Epidermal melanocyte (primary cell): Measurements from ENCODE around the gene KRT7.
"Not testable (repeated sequence)": the region's sequence is repeated elsewhere in the genome, so short reads cannot be mapped to it uniquely, and the experiment has no call there.

Source experiments
- DNase-seq: peaks from one replicate; pipeline ENCODE4 v3.0.0; 2011; ENCODE audit warnings: low spot score; ENCODE audit not compliant: insufficient read length

Gene KRT7

DNA sequence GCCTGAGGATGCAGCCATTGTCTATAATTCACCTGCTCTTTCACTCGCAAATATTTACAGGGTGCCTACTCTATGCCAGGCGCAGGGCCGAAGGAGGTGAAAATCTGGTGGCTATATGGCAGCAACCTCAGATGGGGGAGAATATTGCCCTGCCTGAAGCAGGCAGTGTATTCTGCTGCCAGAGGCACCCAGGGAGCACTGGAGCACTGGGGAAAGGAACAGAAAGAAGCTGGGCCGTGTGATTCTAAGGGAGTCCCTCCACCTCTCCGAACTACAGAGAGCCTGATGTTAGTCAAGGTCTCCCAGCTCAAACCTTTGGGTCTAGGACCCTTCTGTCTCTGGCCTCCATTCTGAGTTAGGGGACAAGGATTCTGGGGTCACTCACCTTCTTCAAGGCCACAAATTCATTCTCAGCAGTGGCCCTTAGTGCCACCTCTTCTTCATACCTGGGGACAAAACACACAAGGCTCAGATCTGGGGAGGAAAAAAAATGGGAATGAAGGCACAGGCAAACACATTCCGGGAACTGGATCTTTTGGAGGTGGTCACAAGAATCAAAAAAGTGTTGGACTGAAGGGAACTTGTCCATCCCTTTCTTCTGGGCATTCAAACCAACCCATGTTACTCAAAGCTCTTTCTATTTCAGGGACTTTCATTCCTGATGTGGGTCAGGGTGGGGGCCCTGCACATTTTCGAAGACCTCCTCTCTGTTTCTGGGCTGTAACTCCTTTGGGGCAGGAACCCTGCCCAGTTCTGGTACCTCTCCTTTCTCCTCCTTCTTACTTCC, 22.1 kb downstream of the KRT7 start:
- no peak for DNase-seq

GRCh38 chr12:52255926-52256583, 23.0 kb downstream of the KRT7 start:
- no peak for DNase-seq

DNA sequence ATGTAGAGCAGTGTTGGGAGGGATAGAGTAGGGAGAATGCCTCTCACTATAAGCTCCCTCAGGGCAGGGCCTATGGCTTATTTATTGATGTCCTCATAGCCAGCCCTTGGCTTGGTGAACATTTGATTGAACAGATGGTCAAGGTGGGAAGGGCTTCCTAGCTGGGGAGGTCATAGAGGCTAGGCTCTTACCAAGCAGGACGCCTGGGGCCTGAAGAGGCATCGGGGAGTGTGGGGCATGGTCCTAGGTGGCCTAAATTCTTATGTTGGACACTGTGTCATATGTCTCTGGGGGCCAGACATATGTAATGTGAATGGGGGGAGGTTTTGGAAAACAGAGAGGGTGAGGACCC, 23.5 kb downstream of the KRT7 start:
- DNase-seq, result no peak

GRCh38 chr12:52257074-52257551, 24.1 kb downstream of the KRT7 start:
- no peak for DNase-seq

GRCh38 chr12:52257922-52258321, 24.9 kb downstream of the KRT7 start:
- not testable (repeated sequence) for DNase-seq

DNA sequence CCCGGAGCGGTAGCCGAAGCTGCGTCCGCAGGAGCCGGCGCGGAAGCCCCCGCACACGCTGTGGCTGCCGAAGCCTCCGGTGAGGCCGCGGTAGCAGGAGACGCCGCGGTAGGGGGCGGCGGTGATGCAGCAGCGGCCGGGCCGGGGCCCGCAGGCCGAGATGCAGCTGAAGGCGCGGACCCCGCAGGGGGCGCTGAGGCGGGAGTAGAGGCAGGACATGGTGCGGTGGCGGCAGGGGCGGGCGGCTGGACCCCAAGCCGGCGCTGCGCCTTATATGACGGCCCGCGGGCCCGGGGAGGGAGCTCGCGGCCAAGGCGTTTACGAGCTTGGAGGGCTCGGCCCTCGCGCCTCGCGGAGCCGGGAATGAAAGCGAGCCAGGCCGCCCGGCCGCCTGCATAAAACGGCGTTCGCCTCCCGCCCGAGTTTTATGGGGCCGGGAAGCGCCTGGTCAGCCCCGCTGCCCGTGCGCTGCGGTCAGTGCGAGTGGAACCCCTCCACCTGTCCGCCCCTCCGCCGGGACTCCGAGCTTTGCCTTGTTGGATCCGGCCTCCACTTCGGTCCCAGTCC, 25.4 kb downstream of the KRT7 start:
- no peak for DNase-seq

- DNase-seq, result no peak
Measured at GRCh38 chr12:52259657-52260243, 26.7 kb downstream of the KRT7 start.

DNA sequence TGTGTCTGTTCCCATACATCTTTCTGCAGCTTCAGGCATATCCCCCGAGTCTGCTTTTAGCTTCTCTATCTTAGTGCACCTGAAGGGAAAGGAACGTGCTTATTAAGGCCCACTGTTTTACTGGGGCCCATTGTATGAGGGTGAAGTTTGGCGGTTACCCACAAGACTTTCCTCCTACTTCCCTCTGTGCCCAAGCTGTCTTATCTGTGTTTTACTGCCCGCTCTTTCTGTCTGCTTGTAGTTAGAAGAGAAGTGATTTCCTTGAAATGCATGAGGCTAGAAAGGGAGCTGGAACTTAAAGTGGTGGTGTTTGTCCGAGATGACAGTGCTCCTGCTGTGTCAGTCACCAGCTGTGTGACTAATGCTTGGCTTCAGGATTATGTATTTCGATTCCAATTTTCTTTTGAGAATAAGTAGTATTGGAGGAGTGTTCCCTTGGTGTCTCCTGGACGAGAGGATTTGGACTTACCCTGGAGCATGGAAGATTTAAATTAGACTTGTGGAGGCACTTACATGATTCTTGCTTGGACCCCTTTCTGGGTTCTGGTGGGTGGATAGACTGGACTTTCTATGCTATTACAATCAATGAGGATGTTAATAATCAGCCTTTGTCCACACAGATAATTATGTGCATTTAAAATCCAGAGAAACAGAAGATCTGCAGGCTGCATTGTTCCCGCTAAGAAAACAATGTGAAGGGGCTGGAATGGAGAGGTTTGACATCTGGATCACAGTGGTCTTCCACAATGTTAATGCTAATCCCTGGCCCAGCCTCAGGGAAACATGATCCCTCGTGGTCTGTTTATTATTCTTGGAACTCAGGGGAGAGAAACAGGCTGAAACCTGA, 27.5 kb downstream of the KRT7 start:
- no peak for DNase-seq

DNA sequence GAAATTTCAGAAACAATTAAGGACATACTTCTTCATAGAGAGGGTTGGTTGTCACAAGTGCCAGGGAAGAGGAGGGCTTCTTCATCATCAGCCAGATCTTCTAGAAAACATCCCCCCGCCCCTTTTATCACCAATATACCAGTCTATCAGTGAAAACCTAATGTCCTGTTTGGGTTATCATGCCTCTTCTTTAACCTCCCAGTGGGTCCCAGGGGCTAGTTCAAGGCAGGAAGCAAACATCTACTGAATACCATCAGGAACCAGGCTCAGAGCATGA, 28.1 kb downstream of the KRT7 start:
- DNase-seq, result no peak

GRCh38 chr12:52262286-52262685, 29.2 kb downstream of the KRT7 start:
- DNase-seq, result no peak

- DNase-seq, result no peak
Measured at GRCh38 chr12:52263761-52264434, 30.9 kb downstream of the KRT7 start.

GRCh38 chr12:52264435-52264825, 31.4 kb downstream of the KRT7 start:
- no peak for DNase-seq

- DNase-seq, result no peak
Measured at GRCh38 chr12:52266514-52266913, 33.5 kb downstream of the KRT7 start.

GRCh38 chr12:52267266-52267665, 34.2 kb downstream of the KRT7 start:
- DNase-seq, result no peak

- no peak for DNase-seq
Measured at GRCh38 chr12:52267699-52268098, 34.7 kb downstream of the KRT7 start.

DNA sequence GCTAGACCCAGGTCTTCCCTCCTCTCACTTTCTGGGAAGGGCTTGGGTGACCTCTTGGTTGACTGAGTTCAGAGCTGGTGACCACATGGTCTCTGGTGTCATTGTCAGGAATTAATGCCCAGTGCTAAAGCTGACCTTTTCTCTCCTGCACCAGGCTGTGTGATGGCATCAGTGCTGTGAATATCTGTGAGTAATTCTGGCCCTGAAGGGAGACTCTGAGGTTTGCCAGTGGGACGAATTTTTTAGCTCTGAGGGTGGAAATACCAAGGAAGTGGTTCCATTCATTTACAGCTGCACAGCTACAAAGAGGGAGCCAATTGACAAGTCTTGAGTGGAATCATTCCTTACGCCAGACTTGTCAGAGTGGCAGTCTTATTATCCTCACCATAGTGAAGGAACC, 35.2 kb downstream of the KRT7 start:
- DNase-seq, result no peak

DNA sequence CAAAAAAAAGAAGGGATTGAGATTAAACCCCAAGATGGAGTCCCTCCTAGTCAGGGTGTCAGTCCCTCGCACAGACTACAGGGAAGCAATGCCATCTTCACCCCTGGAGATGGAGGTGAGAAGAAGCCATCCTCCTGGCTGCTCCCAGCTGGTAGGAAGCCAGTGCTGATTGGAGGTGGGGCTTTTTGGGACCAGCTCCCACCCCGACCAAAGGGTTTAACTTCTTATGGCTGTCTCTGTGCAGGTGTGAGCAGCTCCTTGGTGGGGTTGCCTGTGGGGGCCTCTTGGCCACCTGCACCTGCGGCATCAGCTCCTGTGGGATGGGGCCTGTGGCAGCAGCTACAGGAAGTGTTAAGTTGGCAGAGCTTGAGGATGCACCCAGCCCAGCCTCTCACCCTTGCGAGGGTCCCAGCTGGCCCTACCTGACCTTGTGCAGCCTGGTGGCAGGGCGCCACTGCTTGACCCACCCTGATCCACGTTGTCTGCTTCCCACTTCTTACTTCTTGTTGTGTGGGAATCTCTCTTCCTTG, 37.6 kb downstream of the KRT7 start:
- no peak for DNase-seq

DNA sequence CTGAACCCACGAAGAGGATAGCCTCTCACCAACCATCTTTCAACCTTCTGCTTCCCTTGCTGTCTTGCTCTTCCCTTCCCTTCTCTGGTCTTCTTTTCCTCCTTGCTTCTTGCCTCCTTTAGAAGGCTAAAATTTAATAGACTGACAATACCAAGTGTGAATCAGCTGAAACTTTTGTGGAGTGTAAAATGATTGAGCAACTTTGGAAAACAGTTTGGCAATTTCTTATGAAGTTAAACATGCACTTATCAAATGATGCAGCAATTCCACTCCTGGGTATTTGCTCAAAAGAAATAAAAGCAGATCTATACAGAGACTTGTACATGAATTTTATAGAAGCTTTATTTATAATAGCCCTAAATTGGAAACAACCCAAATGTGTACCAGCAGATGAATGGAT, 38.1 kb downstream of the KRT7 start:
- no peak for DNase-seq

GRCh38 chr12:52274521-52275120, 41.6 kb downstream of the KRT7 start, which contains the start of gene KRT86:
TSS of gene KRT86 (plus strand) at chr12:52274645. CDS start at chr12:52301917, 27,272 bp downstream.
- DNase-seq, result no peak

DNA sequence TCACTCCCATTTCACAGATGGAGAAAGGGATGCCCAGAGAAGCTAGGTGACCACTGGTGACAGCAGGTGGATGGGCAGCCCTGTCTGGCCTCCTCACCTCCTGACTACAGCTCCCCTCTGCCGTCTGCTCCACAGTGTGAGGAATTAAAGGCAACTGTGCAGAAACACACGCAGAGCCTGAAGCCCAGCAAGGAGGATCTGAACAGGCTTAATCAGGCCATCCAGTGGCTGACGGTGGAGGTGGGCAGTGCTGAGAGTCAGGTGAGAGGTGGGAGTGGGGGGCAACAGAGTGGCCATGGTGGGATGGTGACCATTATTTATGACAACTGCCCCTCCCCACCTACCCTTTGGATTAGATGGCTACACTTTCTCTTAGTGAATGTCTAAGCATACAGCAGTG, 42.6 kb downstream of the KRT7 start:
- DNase-seq, result no peak
